ENCODE data around the gene RASGRP4.

The RASGRP4 gene

GRCh38 chr19:38387550-38388348 is 38.3 kb downstream of the RASGRP4 start, which contains the start of gene GGN:
Gene GGN, minus strand, starts transcription at chr19:38388034. Its CDS starts 773 bp downstream, at chr19:38387261.
- no peak for DNase-seq

GRCh38 chr19:38386971-38387549 is 39.0 kb downstream of the RASGRP4 start:
- DNase-seq = no peak

- no peak for DNase-seq
These were observed 39.6 kb downstream of the RASGRP4 start for GRCh38 chr19:38386300-38386970.

GRCh38 chr19:38385804-38386257 is 40.2 kb downstream of the RASGRP4 start:
- no peak for DNase-seq

GRCh38 chr19:38385057-38385803 is 40.8 kb downstream of the RASGRP4 start:
- no peak for DNase-seq

GRCh38 chr19:38384209-38385027 is 41.6 kb downstream of the RASGRP4 start:
- DNase-seq = no peak

GRCh38 chr19:38383743-38384142 is 42.3 kb downstream of the RASGRP4 start:
- DNase-seq = no peak

GRCh38 chr19:38383184-38383583 is 42.8 kb downstream of the RASGRP4 start:
- DNase-seq = no peak

- DNase-seq = no peak
These were observed 44.9 kb downstream of the RASGRP4 start for GRCh38 chr19:38381138-38381537.

GRCh38 chr19:38378866-38379265 is 47.2 kb downstream of the RASGRP4 start:
- DNase-seq = no peak

- DNase-seq = no peak
These were observed 49.0 kb downstream of the RASGRP4 start for GRCh38 chr19:38377052-38377451.

- no peak for DNase-seq
These were observed 49.4 kb downstream of the RASGRP4 start for GRCh38 chr19:38376576-38376975.

- no peak for DNase-seq
These were observed 50.3 kb downstream of the RASGRP4 start for GRCh38 chr19:38375748-38376147.

GRCh38 chr19:38375098-38375493 is 50.9 kb downstream of the RASGRP4 start:
- DNase-seq = no peak

GRCh38 chr19:38374332-38375097 is 51.5 kb downstream of the RASGRP4 start, which contains the start of gene PSMD8:
Gene PSMD8, plus strand, starts transcription at chr19:38374571. Its CDS starts 31 bp downstream, at chr19:38374602.
- DNase-seq = no peak

GRCh38 chr19:38373907-38374331 is 52.1 kb downstream of the RASGRP4 start:
- DNase-seq = no peak

- DNase-seq = no peak
These were observed 54.9 kb downstream of the RASGRP4 start for GRCh38 chr19:38371081-38371480.

- no peak for DNase-seq
These were observed 55.7 kb downstream of the RASGRP4 start for GRCh38 chr19:38370299-38370698.

GRCh38 chr19:38369584-38369983 is 56.4 kb downstream of the RASGRP4 start:
- DNase-seq = no peak

GRCh38 chr19:38367041-38367440 is 59.0 kb downstream of the RASGRP4 start:
- DNase-seq = no peak
